WERI-Rb-1 (cell line): ENCODE measurements around the gene MBP.

ENCODE experiments used
- DNase-seq: peaks from one replicate; pipeline ENCODE4 v3.0.0-alpha.2; 2020
- H3K27ac ChIP-seq: fragments of 250-450 bp; sonication (Bioruptor Pico); 2 replicates; pipeline ENCODE4 v1.5.1; 2020; ENCODE audit warnings: mild to moderate bottlenecking, moderate library complexity
- H3K27me3 ChIP-seq: fragments of 250-450 bp; sonication (Bioruptor Pico); 2 replicates; pipeline ENCODE4 v1.5.1; 2021; ENCODE audit warnings: mild to moderate bottlenecking, low read depth, moderate library complexity; ENCODE audit not compliant: insufficient read depth, severe bottlenecking
- H3K36me3 ChIP-seq: fragments of 250-450 bp; sonication (Bioruptor Pico); 2 replicates; pipeline ENCODE4 v1.5.1; 2020; ENCODE audit warnings: mild to moderate bottlenecking, moderate library complexity
- H3K4me3 ChIP-seq: 2 replicates; pipeline ENCODE4 v1.5.1; 2011; ENCODE audit warnings: low read depth, mild to moderate bottlenecking, control low read depth, low read length
- H3K9me3 ChIP-seq: fragments of 250-450 bp; sonication (Bioruptor Pico); 2 replicates; pipeline ENCODE4 v1.5.1; 2021; ENCODE audit warnings: mild to moderate bottlenecking, moderate library complexity; ENCODE audit not compliant: severe bottlenecking
- TF ChIP-seq, protein P1 (sequence below): IDR thresholded peaks from 2 replicates; pipeline ENCODE4 v1.5.1; 2011; ENCODE audit warnings: low read depth, mild to moderate bottlenecking, control low read depth, inconsistent platforms, low read length

MBP gene

DNA sequence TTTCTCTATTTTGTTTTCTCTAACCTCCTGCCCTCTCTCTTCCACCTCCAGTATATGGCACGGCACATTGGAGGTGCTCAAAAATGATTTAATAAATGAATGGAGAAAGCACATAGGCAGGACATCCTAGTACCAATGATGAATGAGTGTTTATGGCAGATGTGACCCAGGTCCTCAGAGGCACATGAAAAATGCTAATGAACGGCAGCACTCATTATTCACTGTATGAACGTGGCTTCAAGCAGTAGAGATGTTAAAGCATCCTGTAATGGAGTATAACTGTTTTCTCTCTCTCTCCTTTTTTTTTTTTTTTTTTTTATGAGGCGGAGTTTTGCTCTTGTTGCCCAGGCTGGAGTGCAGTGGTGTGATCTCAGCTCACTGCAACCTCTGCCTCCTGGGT lies 72.4 kb downstream of the MBP start:
- DNase-seq = no peak
- Histone ChIP-seq H3K9me3 (no peaks in the 10 kb centered on the region), H3K36me3 (no peaks in the 10 kb centered on the region), H3K27me3 (no peaks in the 10 kb centered on the region), H3K4me3 (no peak overlapping the region), H3K27ac (no peak overlapping the region)
- TF ChIP-seq, protein P1, sequence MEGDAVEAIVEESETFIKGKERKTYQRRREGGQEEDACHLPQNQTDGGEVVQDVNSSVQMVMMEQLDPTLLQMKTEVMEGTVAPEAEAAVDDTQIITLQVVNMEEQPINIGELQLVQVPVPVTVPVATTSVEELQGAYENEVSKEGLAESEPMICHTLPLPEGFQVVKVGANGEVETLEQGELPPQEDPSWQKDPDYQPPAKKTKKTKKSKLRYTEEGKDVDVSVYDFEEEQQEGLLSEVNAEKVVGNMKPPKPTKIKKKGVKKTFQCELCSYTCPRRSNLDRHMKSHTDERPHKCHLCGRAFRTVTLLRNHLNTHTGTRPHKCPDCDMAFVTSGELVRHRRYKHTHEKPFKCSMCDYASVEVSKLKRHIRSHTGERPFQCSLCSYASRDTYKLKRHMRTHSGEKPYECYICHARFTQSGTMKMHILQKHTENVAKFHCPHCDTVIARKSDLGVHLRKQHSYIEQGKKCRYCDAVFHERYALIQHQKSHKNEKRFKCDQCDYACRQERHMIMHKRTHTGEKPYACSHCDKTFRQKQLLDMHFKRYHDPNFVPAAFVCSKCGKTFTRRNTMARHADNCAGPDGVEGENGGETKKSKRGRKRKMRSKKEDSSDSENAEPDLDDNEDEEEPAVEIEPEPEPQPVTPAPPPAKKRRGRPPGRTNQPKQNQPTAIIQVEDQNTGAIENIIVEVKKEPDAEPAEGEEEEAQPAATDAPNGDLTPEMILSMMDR = no peak

GRCh38 chr18:77059294-77059916 lies 73.2 kb downstream of the MBP start:
- TF ChIP-seq, protein P1 = peak; percentile 58; the same call in 1 of the 2 replicates
- H3K4me3 ChIP-seq = no peak overlapping the region
- H3K9me3 ChIP-seq = no peaks in the 10 kb centered on the region
- H3K36me3 ChIP-seq = no peaks in the 10 kb centered on the region
- no peaks in the 10 kb centered on the region for H3K27me3 ChIP-seq
- no peak overlapping the region for H3K27ac ChIP-seq
- peak; percentile 77 for DNase-seq

GRCh38 chr18:77058290-77058835 lies 74.2 kb downstream of the MBP start:
- TF ChIP-seq, protein P1 = no peak
- H3K4me3 ChIP-seq = no peak overlapping the region

DNA sequence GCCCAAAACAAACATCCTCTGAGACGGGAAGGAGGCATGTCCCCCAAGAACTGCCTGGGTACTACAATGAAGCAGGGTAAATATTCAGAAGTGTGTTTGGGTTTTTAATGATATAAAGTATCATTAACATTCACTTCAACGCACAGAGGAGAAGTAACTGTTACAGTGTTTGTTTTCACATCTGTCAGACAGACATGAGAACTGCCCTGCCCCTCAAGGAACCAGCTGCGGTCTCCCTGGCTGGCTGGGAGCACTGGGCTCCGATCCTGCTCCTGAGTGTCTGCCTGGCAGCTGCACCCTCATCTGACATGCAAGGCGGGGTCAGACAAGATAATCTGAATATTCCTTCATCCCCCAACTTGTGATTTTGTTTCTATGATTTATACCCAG lies 75.6 kb downstream of the MBP start:
- H3K4me3 ChIP-seq = no peak overlapping the region
- no peaks in the 10 kb centered on the region for H3K36me3 ChIP-seq
- no peaks in the 10 kb centered on the region for H3K27me3 ChIP-seq
- H3K27ac ChIP-seq = no peak overlapping the region
- TF ChIP-seq, protein P1 = no peak
- H3K9me3 ChIP-seq = no peaks in the 10 kb centered on the region
- DNase-seq = no peak

More at GRCh38 chr18:77058290-77058835, 74.2 kb downstream of the MBP start:
- Histone ChIP-seq H3K9me3 (no peaks in the 10 kb centered on the region), H3K27me3 (no peaks in the 10 kb centered on the region), H3K27ac (no peak overlapping the region), H3K36me3 (no peaks in the 10 kb centered on the region)
- DNase-seq = no peak

- no peak overlapping the region for H3K4me3 ChIP-seq
- DNase-seq = peak; percentile 36
- no peaks in the 10 kb centered on the region for H3K27me3 ChIP-seq
- no peaks in the 10 kb centered on the region for H3K36me3 ChIP-seq
- no peaks in the 10 kb centered on the region for H3K9me3 ChIP-seq
- no peak overlapping the region for H3K27ac ChIP-seq
- TF ChIP-seq, protein P1 = no peak
Measured at GRCh38 chr18:77056344-77057005, 76.1 kb downstream of the MBP start.
